ENCODE data around the gene PRPF38B. TPM values are rescaled to one million over a fixed set of nuclear protein-coding genes. Genes with fewer than 3 reads are reported as not detected.
A peak's percentile ranks its signal among the peaks of the same experiment; 100 is the strongest.
"Not testable (repeated sequence)": the region's sequence is repeated elsewhere in the genome, so short reads cannot be mapped to it uniquely, and the experiment has no call there.

PRPF38B gene
- total and polyA plus RNA-seq, 2 experiments from 2014 or later, result 40.5 to 86.4 TPM

GRCh38 chr1:108679586-108680213, 12.4 kb upstream of the PRPF38B start:
- peaks cover 2% of the 10 kb centered on the region for H3K27me3 Mint-ChIP-seq (ENCODE audit: insufficient read depth, low read depth, poor library complexity)
- no peak for DNase-seq (ENCODE audit: low spot score)
- no peak overlapping the region for H3K4me3 Mint-ChIP-seq
- no peaks in the 10 kb centered on the region for H3K4me1 ChIP-seq (ENCODE audit: insufficient read depth)
- H3K4me2 ChIP-seq, result no peak overlapping the region
- no peaks in the 10 kb centered on the region for H3K27me3 ChIP-seq (ENCODE audit: insufficient read depth)
- no peaks in the 10 kb centered on the region for H3K79me2 ChIP-seq (replicated peaks; ENCODE audit: insufficient read depth)
- no peak overlapping the region for H3K4me3 ChIP-seq
- H3K4me1 Mint-ChIP-seq, result peaks cover 9% of the 10 kb centered on the region
- TF ChIP-seq, protein P1, sequence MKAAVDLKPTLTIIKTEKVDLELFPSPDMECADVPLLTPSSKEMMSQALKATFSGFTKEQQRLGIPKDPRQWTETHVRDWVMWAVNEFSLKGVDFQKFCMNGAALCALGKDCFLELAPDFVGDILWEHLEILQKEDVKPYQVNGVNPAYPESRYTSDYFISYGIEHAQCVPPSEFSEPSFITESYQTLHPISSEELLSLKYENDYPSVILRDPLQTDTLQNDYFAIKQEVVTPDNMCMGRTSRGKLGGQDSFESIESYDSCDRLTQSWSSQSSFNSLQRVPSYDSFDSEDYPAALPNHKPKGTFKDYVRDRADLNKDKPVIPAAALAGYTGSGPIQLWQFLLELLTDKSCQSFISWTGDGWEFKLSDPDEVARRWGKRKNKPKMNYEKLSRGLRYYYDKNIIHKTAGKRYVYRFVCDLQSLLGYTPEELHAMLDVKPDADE (IDR thresholded peaks at IDR 0.05), result no peak
- TF ChIP-seq EZH2 (IDR thresholded peaks at IDR 0.05; ENCODE audit: low read depth, unreplicated experiment) (no peak), POLR2AphosphoS5 (IDR thresholded peaks at IDR 0.05; ENCODE audit: low read depth) (no peak), REST (IDR thresholded peaks at IDR 0.05; ENCODE audit: unreplicated experiment) (no peak), JUNB (IDR thresholded peaks at IDR 0.05; ENCODE audit: unreplicated experiment) (no peak)
- H4K20me1 ChIP-seq (replicated peaks; ENCODE audit: insufficient read depth), result no peaks in the 10 kb centered on the region
- H3K27ac ChIP-seq (ENCODE audit: low read depth), result no peak overlapping the region
- no peaks in the 10 kb centered on the region for H3K36me3 ChIP-seq (ENCODE audit: insufficient read depth)
- peak overlapping the region; percentile 88 for H2AFZ ChIP-seq
- H3K9me3 Mint-ChIP-seq, result peaks cover 8% of the 10 kb centered on the region
- ATAC-seq, result no peak
- H3K27ac Mint-ChIP-seq, result no peak overlapping the region
- H3K9me2 ChIP-seq (ENCODE audit: insufficient read depth), result no peaks in the 10 kb centered on the region
- H3F3A ChIP-seq (replicated peaks; ENCODE audit: low read depth), result no peaks in the 10 kb centered on the region
- peaks cover 4% of the 10 kb centered on the region for H3K36me3 Mint-ChIP-seq (ENCODE audit: low read depth)

- not testable (repeated sequence) for H3K4me3 Mint-ChIP-seq; H3K79me2 ChIP-seq (replicated peaks; ENCODE audit: insufficient read depth); H2AFZ ChIP-seq; H4K20me1 ChIP-seq (replicated peaks; ENCODE audit: insufficient read depth); H3K4me2 ChIP-seq; H3K4me1 ChIP-seq (ENCODE audit: insufficient read depth); H3K9me3 Mint-ChIP-seq; H3K27me3 Mint-ChIP-seq (ENCODE audit: insufficient read depth, low read depth, poor library complexity); H3K36me3 Mint-ChIP-seq (ENCODE audit: low read depth); H3K36me3 ChIP-seq (ENCODE audit: insufficient read depth); H3F3A ChIP-seq (replicated peaks; ENCODE audit: low read depth); H3K4me3 ChIP-seq; H3K27me3 ChIP-seq (ENCODE audit: insufficient read depth); H3K9me2 ChIP-seq (ENCODE audit: insufficient read depth); H3K27ac ChIP-seq (ENCODE audit: low read depth)
- H3K4me1 Mint-ChIP-seq, result peaks cover 18% of the 10 kb centered on the region
- DNase-seq (ENCODE audit: low spot score) (peak; percentile 67), ATAC-seq (peak; percentile 69)
- peak overlapping the region; percentile 87 for H3K27ac Mint-ChIP-seq
Observed at GRCh38 chr1:108681701-108682100, 10.4 kb upstream of the PRPF38B start.

DNA sequence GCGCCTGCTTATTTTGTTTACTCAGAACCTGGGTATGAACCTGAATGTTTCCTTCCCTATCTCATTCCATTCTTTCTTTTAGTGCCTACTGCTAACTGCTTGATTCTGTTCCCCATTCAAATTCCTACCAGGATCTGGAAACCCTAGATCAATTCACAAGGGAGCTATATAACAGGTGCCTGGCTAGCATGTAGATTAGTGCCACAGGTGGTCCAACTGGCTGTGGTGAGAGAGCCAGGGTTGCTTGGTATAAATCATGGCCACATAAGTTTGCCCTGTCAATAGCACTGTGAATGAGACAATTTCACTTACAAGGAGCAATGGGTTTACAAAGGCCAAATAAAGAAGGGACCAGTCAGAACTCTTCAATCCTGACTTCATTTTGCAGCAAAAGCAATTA, 6.6 kb upstream of the PRPF38B start:
- no peak overlapping the region for H2AFZ ChIP-seq
- peak; percentile 27 for DNase-seq (ENCODE audit: low spot score)
- H3F3A ChIP-seq (replicated peaks; ENCODE audit: low read depth), result no peaks in the 10 kb centered on the region
- peak; percentile 85 for ATAC-seq
- no peak overlapping the region for H3K4me3 Mint-ChIP-seq
- H3K79me2 ChIP-seq (replicated peaks; ENCODE audit: insufficient read depth), result no peaks in the 10 kb centered on the region
- no peak overlapping the region for H3K4me3 ChIP-seq
- H3K27me3 Mint-ChIP-seq (ENCODE audit: insufficient read depth, low read depth, poor library complexity), result peaks cover 3% of the 10 kb centered on the region
- H3K27ac Mint-ChIP-seq, result peak overlapping the region; percentile 10; the same call in 1 of the 2 replicates
- H3K27ac ChIP-seq (ENCODE audit: low read depth), result no peak overlapping the region
- no peaks in the 10 kb centered on the region for H3K4me1 ChIP-seq (ENCODE audit: insufficient read depth)
- H4K20me1 ChIP-seq (replicated peaks; ENCODE audit: insufficient read depth), result no peaks in the 10 kb centered on the region
- H3K9me3 Mint-ChIP-seq, result no peaks in the 10 kb centered on the region
- no peaks in the 10 kb centered on the region for H3K36me3 ChIP-seq (ENCODE audit: insufficient read depth)
- no peaks in the 10 kb centered on the region for H3K9me2 ChIP-seq (ENCODE audit: insufficient read depth)
- no peaks in the 10 kb centered on the region for H3K27me3 ChIP-seq (ENCODE audit: insufficient read depth)
- H3K4me2 ChIP-seq, result no peak overlapping the region
- H3K4me1 Mint-ChIP-seq, result peaks cover 21% of the 10 kb centered on the region
- H3K36me3 Mint-ChIP-seq (ENCODE audit: low read depth), result no peaks in the 10 kb centered on the region
- TF ChIP-seq ZNF114 (CRISPR knock-in tag; IDR thresholded peaks at IDR 0.05) (no peak), POLR2AphosphoS5 (IDR thresholded peaks at IDR 0.05; ENCODE audit: low read depth) (no peak), STAT1 (IDR thresholded peaks at IDR 0.05; ENCODE audit: unreplicated experiment) (no peak), REST (IDR thresholded peaks at IDR 0.05; ENCODE audit: unreplicated experiment) (no peak), CTCF (conservative IDR thresholded peaks at IDR 0.05; ENCODE audit: low read depth in 2 of 2) (no peak), CREB1 (CRISPR knock-in tag; IDR thresholded peaks at IDR 0.05; ENCODE audit: low read depth) (no peak)
